Coronary artery (tissue), 2 donors: ENCODE data around the gene AP2A2.

ENCODE experiments used
- DNase-seq: peaks from one replicate; pipeline ENCODE4 v3.0.0-alpha.2; 2017; ENCODE audit warnings: low spot score
- H3K27ac ChIP-seq, 2 donors: fragments of 200-600 bp; sonication (generic); one replicate each; pipeline ENCODE4 v1.5.1; 2016 to 2019
- H3K4me3 ChIP-seq: fragments of 200-600 bp; sonication (generic); 2 replicates; pipeline ENCODE4 v1.5.1; 2016; ENCODE audit warnings: mild to moderate bottlenecking, moderate library complexity
- CTCF ChIP-seq: fragments of 200-600 bp; sonication (generic); IDR thresholded peaks from one replicate; pipeline ENCODE4 v1.5.1; 2019; ENCODE audit warnings: antibody characterized with exemption

Gene AP2A2

DNA sequence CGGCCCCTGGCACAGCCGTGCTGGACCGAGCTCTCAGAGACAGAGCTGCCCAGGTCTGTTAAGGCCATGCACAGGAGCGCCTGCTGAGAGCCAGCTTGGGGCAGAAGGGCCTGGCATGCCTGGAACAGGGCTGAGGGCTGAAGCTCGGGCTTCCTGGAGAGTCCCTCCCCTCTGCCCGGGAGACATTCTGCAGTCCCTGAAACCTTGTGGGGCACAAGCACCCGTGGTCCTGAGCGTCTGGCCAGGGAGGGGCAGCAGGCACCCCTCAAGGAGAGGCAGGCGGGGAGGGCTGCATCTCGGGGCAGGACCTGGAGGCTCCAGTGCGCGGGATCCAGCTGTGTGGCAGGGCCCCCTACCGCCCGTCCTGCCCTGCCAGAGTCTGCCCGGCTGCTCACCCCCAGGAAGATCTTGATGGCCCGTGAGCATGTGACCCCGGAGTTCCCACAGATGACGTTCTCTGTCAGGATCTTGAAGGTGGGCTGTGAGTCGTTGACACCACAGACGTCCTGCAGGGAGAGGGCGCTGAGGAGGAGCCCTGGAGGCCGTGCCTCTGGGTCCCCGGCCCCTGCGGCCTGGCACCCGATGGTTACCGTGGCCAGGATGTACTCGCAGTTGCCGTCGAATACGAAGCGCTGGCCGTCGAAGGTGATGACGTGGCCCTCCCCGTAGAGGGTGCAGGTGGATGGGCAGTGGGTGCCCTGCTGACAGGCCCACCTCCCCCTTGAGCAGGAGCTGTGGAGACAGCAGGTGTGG lies 99.9 kb downstream of the AP2A2 start:
- TF ChIP-seq CTCF: no peak
- Histone ChIP-seq H3K27ac (no peak overlapping the region), H3K4me3 (no peak overlapping the region)
- DNase-seq: no peak

GRCh38 chr11:1026163-1026450 lies 100.4 kb downstream of the AP2A2 start:
- no peak for TF ChIP-seq CTCF

GRCh38 chr11:1026641-1027482 lies 101.2 kb downstream of the AP2A2 start:
- no peak overlapping the region for H3K27ac ChIP-seq
- H3K4me3 ChIP-seq: no peak overlapping the region
- no peak for TF ChIP-seq CTCF
- no peak for DNase-seq

More at GRCh38 chr11:1026163-1026450, 100.4 kb downstream of the AP2A2 start:
- Histone ChIP-seq H3K27ac (no peak overlapping the region), H3K4me3 (no peak overlapping the region)
- no peak for DNase-seq

DNA sequence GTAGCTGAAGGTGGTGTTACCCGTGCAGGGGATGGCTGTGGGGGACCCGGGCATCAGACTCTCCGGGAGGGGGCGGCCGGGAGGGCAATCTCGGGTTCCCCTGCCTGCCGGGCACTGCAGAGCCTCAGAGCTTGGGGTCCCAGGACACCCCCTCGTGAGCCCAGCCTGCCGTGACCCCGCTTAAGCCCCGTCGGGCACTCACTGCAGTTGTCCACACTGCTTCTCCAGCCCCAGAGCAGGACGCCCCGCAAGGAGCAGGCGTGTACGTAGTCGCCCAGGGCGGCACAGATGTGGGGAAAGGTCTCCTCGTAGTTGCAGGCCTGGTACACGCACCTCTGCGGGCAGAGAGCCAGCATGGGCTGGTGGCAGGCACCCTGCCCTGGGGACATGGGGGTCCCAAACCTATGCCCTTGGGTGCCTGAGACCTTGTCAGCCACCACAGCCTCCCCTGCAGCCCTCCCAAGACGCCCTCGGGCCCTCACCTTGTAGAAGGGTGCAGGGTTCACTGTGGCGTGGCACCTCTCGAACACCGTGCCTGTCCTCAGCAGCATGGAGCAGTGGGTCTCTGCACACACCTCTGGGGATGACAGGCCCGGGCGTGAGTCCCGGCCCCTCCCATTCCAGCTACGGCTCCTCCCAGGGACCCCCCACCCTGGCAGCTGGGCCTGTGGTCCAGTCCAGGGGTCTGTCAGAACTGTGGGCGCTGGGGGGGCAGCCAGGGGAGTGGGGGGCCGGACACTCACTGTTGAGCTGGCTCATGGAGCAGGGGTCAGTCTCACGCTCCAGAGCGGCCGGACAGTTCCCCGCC lies 102.0 kb downstream of the AP2A2 start:
- DNase-seq: no peak
- H3K27ac ChIP-seq: no peak overlapping the region
- no peak for TF ChIP-seq CTCF
- no peak overlapping the region for H3K4me3 ChIP-seq

DNA sequence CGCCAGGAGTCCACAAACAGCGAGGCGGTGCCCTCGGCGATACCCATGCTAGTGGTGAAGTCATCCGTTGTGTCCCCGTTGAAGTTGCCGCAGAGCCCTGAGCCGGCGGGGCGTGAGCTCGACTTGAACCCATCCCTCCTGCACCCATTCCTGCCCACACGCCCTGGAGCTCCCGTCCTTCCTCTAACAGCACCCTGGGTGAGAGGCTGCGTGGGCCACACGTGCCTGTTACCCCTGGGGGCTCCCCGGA lies 102.5 kb downstream of the AP2A2 start:
- no peak overlapping the region for H3K4me3 ChIP-seq
- H3K27ac ChIP-seq: no peak overlapping the region
- TF ChIP-seq CTCF: no peak
- no peak for DNase-seq

DNA sequence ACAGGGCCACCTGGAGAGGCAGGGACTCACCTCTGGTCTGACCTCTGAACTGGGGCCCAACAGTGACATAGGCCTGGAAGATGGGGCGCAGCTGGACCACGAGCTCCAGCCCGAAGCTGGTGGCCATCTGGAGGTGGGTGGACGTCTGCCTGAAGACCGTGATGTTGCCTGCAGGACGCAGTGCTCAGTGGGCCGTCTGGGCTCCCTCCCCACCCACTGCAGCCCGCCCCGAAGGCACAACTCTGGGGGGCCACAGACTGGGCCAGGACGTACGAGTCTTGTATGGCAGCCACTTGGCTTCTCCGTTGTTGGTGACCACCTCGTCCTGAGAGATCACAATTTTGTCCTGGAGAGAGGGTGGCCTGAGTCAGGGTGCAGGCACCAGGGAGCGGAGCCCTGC lies 102.9 kb downstream of the AP2A2 start:
- Histone ChIP-seq H3K4me3 (no peak overlapping the region), H3K27ac (no peak overlapping the region)
- no peak for DNase-seq
- no peak for TF ChIP-seq CTCF
